K562 (cell line): ENCODE results near the gene FAM131C.

Experiments used
- CCAR2 ChIP-seq: fragments of 200-400 bp; formaldehyde crosslinking; IDR thresholded peaks from 2 replicates; pipeline ENCODE4 v1.6.1; 2017; ENCODE audit warnings: mild to moderate bottlenecking, low read depth, low read length
- CTCF ChIP-seq, 3 experiments: IDR thresholded peaks in 2 of 3; conservative IDR thresholded peaks in 1 of 3; 2 replicates each; pipeline ENCODE4 v1.5.1; 2011 to 2012; ENCODE audit warnings: low read length in 3 of 3, mild to moderate bottlenecking in 3 of 3, control low read depth in 2 of 3, improper control_type of control experiment in 1 of 3, inconsistent platforms in 1 of 3, low read depth in 1 of 3, mixed read lengths in 1 of 3, moderate library complexity in 1 of 3; ENCODE audit not compliant: insufficient read depth in 2 of 3
- MAZ ChIP-seq, 2 experiments: fragments of 450-650 bp in 1 of 2; sonication (generic) in 1 of 2; formaldehyde crosslinking; IDR thresholded peaks in 1 of 2; conservative IDR thresholded peaks in 1 of 2; 2 replicates each; pipeline versions ENCODE4 v1.4.0 to v1.5.0; 2020; ENCODE audit warnings: mild to moderate bottlenecking in 1 of 2, missing genetic modification reagents in 1 of 2
- SP2 ChIP-seq: IDR thresholded peaks from 2 replicates; pipeline ENCODE4 v1.6.1; 2011; ENCODE audit warnings: mild to moderate bottlenecking, low read depth, low read length, moderate library complexity; ENCODE audit not compliant: poor library complexity, severe bottlenecking; ENCODE audit errors: extremely low read depth
- ZNF253 ChIP-seq: fragments of 250-450 bp; sonication (Bioruptor Pico); conservative IDR thresholded peaks from 2 replicates; pipeline ENCODE4 v1.6.1; 2021; ENCODE audit warnings: mild to moderate bottlenecking

GRCh38 chr1:16009030-16009460 is 64.4 kb downstream of the FAM131C start:
- TF ChIP-seq CTCF (IDR thresholded peaks at IDR 0.05 in 2 of 3, conservative IDR thresholded peaks at IDR 0.05 in 1 of 3; ENCODE audit: insufficient read depth in 2 of 3, low read depth in 1 of 3, low read length in 3 of 3) = peak; percentile 96 to 99 (median 98)
- TF ChIP-seq ZNF253 (CRISPR knock-in tag) = no peak
- no peak for TF ChIP-seq SP2
- TF ChIP-seq CCAR2 = no peak
- peak in 1 of 2 experiments; percentile 71; a peak in 2 of 4 replicates for TF ChIP-seq MAZ (CRISPR knock-in tag; conservative IDR thresholded peaks at IDR 0.05 in 1 of 2, IDR thresholded peaks at IDR 0.05 in 1 of 2)
